Measurements from ENCODE around the gene ISLR2.

ISLR2 gene

GRCh38 chr15:74178326-74179100, 48.1 kb downstream of the ISLR2 start:
- DNase-seq: no peak

GRCh38 chr15:74179101-74179841, 48.9 kb downstream of the ISLR2 start:
- DNase-seq: no peak

GRCh38 chr15:74179983-74180880, 49.8 kb downstream of the ISLR2 start:
- DNase-seq: no peak

- DNase-seq: no peak
These were observed 50.7 kb downstream of the ISLR2 start for GRCh38 chr15:74180881-74181602.

- no peak for DNase-seq
These were observed 51.7 kb downstream of the ISLR2 start for GRCh38 chr15:74182131-74182530.

GRCh38 chr15:74184582-74185091, 54.3 kb downstream of the ISLR2 start:
- DNase-seq: no peak

- no peak for DNase-seq
These were observed 55.4 kb downstream of the ISLR2 start for GRCh38 chr15:74185710-74186348.

All from retina (tissue), 1 donor.